A549 (cell line): Measurements from ENCODE around the gene PECR. TPM values are rescaled to one million over a fixed set of nuclear protein-coding genes. Genes with fewer than 3 reads are reported as not detected.
A peak's percentile ranks its signal among the peaks of the same experiment; 100 is the strongest.

Experiments used
- ATAC-seq, 2 experiments: fragments of 200-7000 bp in 1 of 2; fragments of >200 bp in 1 of 2; cut with Nextera tagmentation in 1 of 2; cut with Tn5 transposase in 1 of 2; 3 replicates each; pipeline versions ENCODE4 v1.8.0 to v1.9.1; 2018 to 2020; ENCODE audit warnings: mild to moderate bottlenecking in 1 of 2, moderate library complexity in 1 of 2
- CTCF ChIA-PET: fragments of 300-600 bp; sonication (Branson Sonifier 250); formaldehyde crosslinking; extraction: SDS; loops from one replicate; lab custom pipeline; 2021; ENCODE audit warnings: antibody characterized with exemption, inconsistent platforms; lab: Yijun Ruan, JAX
- POLR2A ChIA-PET: fragments of 350-600 bp; formaldehyde crosslinking; extraction: SDS; loops from one replicate; lab custom pipeline; 2021; ENCODE audit warnings: antibody characterized with exemption, inconsistent platforms; lab: Yijun Ruan, JAX
- DNase-seq, 2 experiments: peaks; one replicate each; pipeline versions ENCODE4 v3.0.0 to v3.0.0-alpha.2; 2011 to 2016; ENCODE audit warnings: low read depth in 1 of 2, low spot score in 1 of 2
- FAIRE-seq: peaks from 2 replicates; lab custom pipeline; 2011; peaks lifted over from hg19 to GRCh38; lab: Jason Lieb, UNC
- H3K27ac ChIP-seq, 2 experiments: fragments of >200 bp; sonication (Bioruptor Twin); formaldehyde crosslinking; 3 replicates each; pipeline ENCODE4 v1.5.1; 2016 to 2017
- H3K4me1 ChIP-seq: fragments of >200 bp; sonication (Bioruptor Twin); formaldehyde crosslinking; 3 replicates; pipeline ENCODE4 v1.6.1; 2016
- H3K4me2 ChIP-seq: fragments of >200 bp; sonication (Bioruptor Twin); formaldehyde crosslinking; 3 replicates; pipeline ENCODE4 v1.6.1; 2016
- H3K4me3 ChIP-seq: fragments of >200 bp; sonication (Bioruptor Twin); formaldehyde crosslinking; 3 replicates; pipeline ENCODE4 v1.5.1; 2016
- H3K9me3 ChIP-seq: fragments of >200 bp; sonication (Bioruptor Twin); formaldehyde crosslinking; 3 replicates; pipeline ENCODE4 v1.6.1; 2016
- BCL3 ChIP-seq: fragments of >200 bp; sonication (Bioruptor Twin); formaldehyde crosslinking; IDR thresholded peaks from 3 replicates; pipeline ENCODE4 v1.6.1; 2016
- EHF ChIP-seq: fragments of 250-450 bp; sonication (Bioruptor Pico); IDR thresholded peaks from 2 replicates; pipeline ENCODE4 v1.5.0; 2020; ENCODE audit warnings: mild to moderate bottlenecking
- EHMT2 ChIP-seq: fragments of 200-600 bp; sonication (generic); IDR thresholded peaks from 2 replicates; pipeline ENCODE4 v1.6.1; 2016; ENCODE audit warnings: antibody characterized with exemption, low read depth, mild to moderate bottlenecking, moderate library complexity
- EP300 ChIP-seq, 2 experiments: fragments of >200 bp; sonication (Bioruptor Twin); formaldehyde crosslinking; IDR thresholded peaks; 2 replicates in 1 of 2; 3 replicates in 1 of 2; pipeline ENCODE4 v1.6.1; 2016 to 2017
- GATA3 ChIP-seq: IDR thresholded peaks from 2 replicates; pipeline ENCODE4 v1.6.1; 2012; ENCODE audit warnings: borderline replicate concordance
- HDAC2 ChIP-seq: fragments of 200-600 bp; sonication (generic); IDR thresholded peaks from 2 replicates; pipeline ENCODE4 v1.6.1; 2016
- HMGXB4 ChIP-seq: fragments of 250-450 bp; sonication (Bioruptor Pico); IDR thresholded peaks from 2 replicates; pipeline ENCODE4 v1.5.0; 2021; ENCODE audit warnings: mild to moderate bottlenecking, moderate library complexity, borderline replicate concordance
- JUN ChIP-seq, 2 experiments: fragments of >200 bp; sonication (Bioruptor Twin); formaldehyde crosslinking; IDR thresholded peaks; 2 replicates in 1 of 2; 3 replicates in 1 of 2; pipeline ENCODE4 v1.6.1; 2016 to 2017
- KDM1A ChIP-seq: fragments of 200-600 bp; sonication (generic); IDR thresholded peaks from 2 replicates; pipeline ENCODE4 v1.6.1; 2016; ENCODE audit warnings: low read depth, mild to moderate bottlenecking
- KDM5A ChIP-seq: fragments of 200-600 bp; sonication (generic); IDR thresholded peaks from 2 replicates; pipeline ENCODE4 v1.6.1; 2016; ENCODE audit warnings: antibody characterized with exemption, mild to moderate bottlenecking
- NFE2L2 ChIP-seq: fragments of 150-350 bp; conservative IDR thresholded peaks from 2 replicates; pipeline ENCODE4 v1.6.1; 2014; ENCODE audit warnings: low read length
- NR3C1 ChIP-seq: fragments of >200 bp; sonication (Bioruptor Twin); formaldehyde crosslinking; IDR thresholded peaks from 3 replicates; pipeline ENCODE4 v1.6.1; 2017
- REST ChIP-seq: fragments of 200-600 bp; sonication (generic); IDR thresholded peaks from 2 replicates; pipeline ENCODE4 v1.6.1; 2016; ENCODE audit warnings: antibody characterized with exemption, mild to moderate bottlenecking, moderate library complexity
- SREBF2 ChIP-seq: fragments of 450-650 bp; IDR thresholded peaks from 2 replicates; pipeline ENCODE4 v1.6.1; 2014; ENCODE audit warnings: mild to moderate bottlenecking, moderate library complexity
- ZFP36 ChIP-seq: fragments of 450-650 bp; IDR thresholded peaks from 2 replicates; pipeline ENCODE4 v1.6.1; 2014; ENCODE audit warnings: borderline replicate concordance; ENCODE audit not compliant: partially characterized antibody
- WGBS: methylation state at CpG from one replicate; pipeline ENCODE4 v1.1.6; 2017; ENCODE audit errors: missing lambda C conversion rate; 5-methylcytosine and 5-hydroxymethylcytosine counted together
- polyA plus RNA-seq, 4 experiments: library from polyadenylated mRNA; depleted of rRNA in 3 of 4; stranded (reverse); fragments of >200 nt; fragmentation: RNase III in 1 of 4; extraction: RNeasy Plus Mini Kit Qiagen cat#74134 plus additional on column Dnase treatment in 1 of 4; gene quantifications; 2 replicates in 3 of 4; 3 replicates in 1 of 4; pipeline ENCODE4 v1.2.3, GENCODE V29; 2011 to 2017
- TF ChIP-seq, protein P1 (sequence below): fragments of 450-650 bp; IDR thresholded peaks from 2 replicates; pipeline ENCODE4 v1.6.1; 2014; ENCODE audit warnings: antibody characterized with exemption
- TF ChIP-seq, protein P2 (sequence below): IDR thresholded peaks from 2 replicates; pipeline ENCODE4 v1.6.1; 2012; ENCODE audit warnings: low read depth, borderline replicate concordance

The PECR gene
- polyA plus RNA-seq, 2 of the 4 experiments (the other 2 are of a cell fraction), result 16.8 to 39.9 TPM

- CTCF ChIA-PET, result interaction anchor here (1.9 kb wide), 1 partner anchor 25 kb away, joined by 7 read pairs; no protein-coding TSS in a partner anchor
- POLR2A ChIA-PET, result no interaction called here
- TF ChIP-seq KDM5A (no peak), NFE2L2 (no peak), GATA3 (no peak), HMGXB4 (CRISPR knock-in tag) (no peak), SREBF2 (no peak), EP300 (IDR thresholded peaks at IDR 0.05) (no peak), REST (no peak), ZFP36 (no peak), EHF (CRISPR knock-in tag) (no peak), NR3C1 (no peak), EHMT2 (no peak), BCL3 (no peak), HDAC2 (0 out of 2 replicates have a peak, but pooled peaks have one; percentile 32), KDM1A (peak; percentile 92)
- TF ChIP-seq, protein P1, sequence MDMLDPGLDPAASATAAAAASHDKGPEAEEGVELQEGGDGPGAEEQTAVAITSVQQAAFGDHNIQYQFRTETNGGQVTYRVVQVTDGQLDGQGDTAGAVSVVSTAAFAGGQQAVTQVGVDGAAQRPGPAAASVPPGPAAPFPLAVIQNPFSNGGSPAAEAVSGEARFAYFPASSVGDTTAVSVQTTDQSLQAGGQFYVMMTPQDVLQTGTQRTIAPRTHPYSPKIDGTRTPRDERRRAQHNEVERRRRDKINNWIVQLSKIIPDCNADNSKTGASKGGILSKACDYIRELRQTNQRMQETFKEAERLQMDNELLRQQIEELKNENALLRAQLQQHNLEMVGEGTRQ, result no peak
- no peak overlapping the region for H3K4me3 ChIP-seq
- FAIRE-seq, result no peak
- H3K4me2 ChIP-seq, result no peak overlapping the region
- H3K4me1 ChIP-seq, result peaks cover 34% of the 10 kb centered on the region
- no peaks in the 10 kb centered on the region for H3K9me3 ChIP-seq
- DNase-seq, result peak in 1 of 2 experiments; percentile 18
- H3K27ac ChIP-seq, result no peak overlapping the region; a peak in 1 of 6 replicates
- 93% methylated on average over 5 of the region's 5 CpGs for WGBS
- no peak for ATAC-seq
Observed at GRCh38 chr2:216059233-216059834, 22.3 kb downstream of the PECR start.

DNA sequence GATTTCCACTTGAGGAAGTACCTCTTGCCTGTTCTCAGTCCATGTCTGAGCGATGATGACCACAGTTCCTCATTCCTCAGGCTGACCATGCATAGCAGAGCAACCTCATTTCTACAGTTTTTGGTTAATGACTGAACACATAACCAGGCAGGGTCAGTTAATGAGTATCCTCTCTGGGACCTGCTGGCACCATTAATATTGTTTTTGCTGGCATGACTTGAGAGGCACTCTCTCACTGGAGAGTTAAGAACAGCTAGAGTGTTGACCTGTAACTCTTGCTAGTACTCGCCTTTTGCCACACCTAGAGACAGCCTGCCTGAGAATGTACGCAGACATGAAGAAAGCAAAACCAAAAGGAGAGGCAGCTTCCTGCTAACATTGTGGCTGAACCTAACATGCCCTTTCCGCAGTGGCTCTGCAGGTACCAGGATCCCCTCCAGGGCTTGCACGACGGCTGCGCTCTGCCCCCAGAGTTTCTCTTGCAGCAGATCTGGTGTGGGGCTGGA lies 23.9 kb downstream of the PECR start:
- Histone ChIP-seq H3K4me3 (peak overlapping the region; percentile 22; the same call in 2 of the 3 replicates), H3K27ac (peak overlapping the region; percentile 82 to 83), H3K4me2 (peak overlapping the region; percentile 92), H3K9me3 (no peaks in the 10 kb centered on the region), H3K4me1 (peaks cover 44% of the 10 kb centered on the region)
- WGBS, result 5% methylated on average over 7 of the region's 7 CpGs
- POLR2A ChIA-PET, result interaction anchor here (1.4 kb wide), 1 partner anchor 441 kb away, joined by 3 read pairs; the partner anchor contains the start of gene RPL37A
- peak; percentile 36 to 85 for DNase-seq
- peak; percentile 32 for FAIRE-seq
- CTCF ChIA-PET, result no interaction called here
- peak; percentile 87 to 93 for ATAC-seq
- 0 out of 5 replicates have a peak, but pooled peaks of 1 of the 2 experiments have one; percentile 16 for TF ChIP-seq JUN (IDR thresholded peaks at IDR 0.05)
- 0 out of 5 replicates have a peak, but pooled peaks of 1 of the 2 experiments have one; percentile 19 for TF ChIP-seq EP300 (IDR thresholded peaks at IDR 0.05)
- TF ChIP-seq, protein P2, sequence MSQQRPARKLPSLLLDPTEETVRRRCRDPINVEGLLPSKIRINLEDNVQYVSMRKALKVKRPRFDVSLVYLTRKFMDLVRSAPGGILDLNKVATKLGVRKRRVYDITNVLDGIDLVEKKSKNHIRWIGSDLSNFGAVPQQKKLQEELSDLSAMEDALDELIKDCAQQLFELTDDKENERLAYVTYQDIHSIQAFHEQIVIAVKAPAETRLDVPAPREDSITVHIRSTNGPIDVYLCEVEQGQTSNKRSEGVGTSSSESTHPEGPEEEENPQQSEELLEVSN, result no peak
